GM12874 (cell line): ENCODE data around the gene CNFN.

Experiments used
- CTCF ChIP-seq: IDR thresholded peaks from 2 replicates; pipeline ENCODE4 v1.5.1; 2011; ENCODE audit warnings: low read depth, mild to moderate bottlenecking, control low read depth, low read length, moderate library complexity; ENCODE audit not compliant: insufficient read depth

The CNFN gene

GRCh38 chr19:42370626-42371175, 19.4 kb downstream of the CNFN start:
- no peak for TF ChIP-seq CTCF

- no peak for TF ChIP-seq CTCF
Observed at GRCh38 chr19:42370068-42370520, 20.0 kb downstream of the CNFN start.

GRCh38 chr19:42369433-42370067, 20.5 kb downstream of the CNFN start:
- no peak for TF ChIP-seq CTCF

GRCh38 chr19:42368765-42369164, 21.3 kb downstream of the CNFN start:
- no peak for TF ChIP-seq CTCF

- no peak for TF ChIP-seq CTCF
Observed at GRCh38 chr19:42368360-42368759, 21.7 kb downstream of the CNFN start.

- no peak for TF ChIP-seq CTCF
Observed at GRCh38 chr19:42367929-42368328, 22.2 kb downstream of the CNFN start.

- no peak for TF ChIP-seq CTCF
Observed at GRCh38 chr19:42366673-42367072, 23.4 kb downstream of the CNFN start.
